Memory B cell (primary cell): ENCODE results near the gene HNRNPC.
"Not testable (repeated sequence)": the region's sequence is repeated elsewhere in the genome, so short reads cannot be mapped to it uniquely, and the experiment has no call there.

Source experiments
- ATAC-seq: fragments of 150-1000 bp; cut with Tn5 transposase; 2 replicates; pipeline ENCODE4 v1.10.0; 2021; ENCODE audit warnings: low read depth, mild to moderate bottlenecking, moderate library complexity
- DNase-seq, 2 donors: peaks; one replicate each; pipeline ENCODE4 v3.0.0; 2022; ENCODE audit warnings: low spot score in 2 of 2
- H3K27ac Mint-ChIP-seq: one replicate; pipeline ENCODE4 v1.8.0; 2022; ENCODE audit warnings: mild to moderate bottlenecking, moderate library complexity, mixed read lengths
- H3K27me3 Mint-ChIP-seq: one replicate; pipeline ENCODE4 v1.8.0; 2022; ENCODE audit warnings: mixed read lengths
- H3K36me3 Mint-ChIP-seq: one replicate; pipeline ENCODE4 v1.8.0; 2022; ENCODE audit warnings: mild to moderate bottlenecking, mixed read lengths
- H3K4me1 Mint-ChIP-seq: one replicate; pipeline ENCODE4 v1.8.0; 2022; ENCODE audit warnings: mixed read lengths
- H3K4me3 Mint-ChIP-seq: one replicate; pipeline ENCODE4 v1.8.0; 2022; ENCODE audit warnings: mild to moderate bottlenecking, moderate library complexity, mixed read lengths
- H3K9me3 Mint-ChIP-seq: one replicate; pipeline ENCODE4 v1.8.0; 2022; ENCODE audit warnings: mixed read lengths

Gene HNRNPC

GRCh38 chr14:21269252-21270046 lies at the start of gene HNRNPC:
Gene HNRNPC (minus strand): TSS chr14:21269442. CDS start chr14:21234193, 35,249 bp downstream.
- peak within 1 kb of the TSS; percentile 98 for H3K4me3 Mint-ChIP-seq
- no peaks in the 10 kb centered on the region for H3K27me3 Mint-ChIP-seq
- ATAC-seq (peak; percentile 82), DNase-seq (peak; percentile 99 to 100)
- H3K27ac Mint-ChIP-seq: peak within 1 kb of the TSS; percentile 97
- H3K36me3 Mint-ChIP-seq: peaks cover 9% of the 10 kb centered on the region
- no peaks in the 10 kb centered on the region for H3K9me3 Mint-ChIP-seq
- H3K4me1 Mint-ChIP-seq: peaks cover 14% of the 10 kb centered on the region

DNA sequence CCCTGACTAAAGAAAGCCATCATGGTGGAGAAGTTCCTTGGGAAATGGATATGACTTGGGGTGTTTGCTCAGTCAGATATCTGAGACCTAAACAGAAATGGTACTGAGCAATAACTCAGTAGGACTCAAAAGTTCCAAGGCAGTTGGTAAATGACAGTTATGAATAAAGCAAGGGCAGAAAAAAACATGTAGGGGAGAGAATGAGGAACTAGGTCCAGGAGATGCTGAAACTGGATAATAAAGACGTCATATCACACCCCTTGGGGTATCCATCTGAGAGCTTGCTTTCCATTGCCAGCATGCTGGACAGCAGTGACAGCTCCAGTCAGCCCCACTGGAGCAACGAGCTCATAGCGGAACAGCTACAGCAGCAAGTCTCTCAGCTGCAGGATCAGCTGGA lies 48.2 kb upstream of the HNRNPC start:
- DNase-seq: no peak
- Mint-ChIP-seq H3K4me3 (no peak overlapping the region), H3K27me3 (peaks cover 3% of the 10 kb centered on the region), H3K36me3 (no peaks in the 10 kb centered on the region), H3K9me3 (no peaks in the 10 kb centered on the region), H3K27ac (no peak overlapping the region), H3K4me1 (peaks cover 14% of the 10 kb centered on the region)
- peak; percentile 73 for ATAC-seq

- Mint-ChIP-seq H3K9me3 (no peaks in the 10 kb centered on the region), H3K36me3 (no peaks in the 10 kb centered on the region), H3K4me1 (peaks cover 13% of the 10 kb centered on the region), H3K4me3 (no peak overlapping the region), H3K27ac (no peak overlapping the region), H3K27me3 (no peaks in the 10 kb centered on the region)
- ATAC-seq: no peak
- no peak for DNase-seq
Measured at GRCh38 chr14:21313512-21313911, 44.3 kb upstream of the HNRNPC start.

- Mint-ChIP-seq H3K36me3 (no peaks in the 10 kb centered on the region), H3K4me3 (no peak overlapping the region), H3K9me3 (no peaks in the 10 kb centered on the region), H3K27me3 (no peaks in the 10 kb centered on the region), H3K4me1 (peaks cover 18% of the 10 kb centered on the region), H3K27ac (no peak overlapping the region)
- DNase-seq: no peak
- ATAC-seq: no peak
Measured at GRCh38 chr14:21311614-21312013, 42.4 kb upstream of the HNRNPC start.

GRCh38 chr14:21309956-21310355 lies 40.7 kb upstream of the HNRNPC start:
- no peak overlapping the region for H3K4me3 Mint-ChIP-seq
- H3K36me3 Mint-ChIP-seq: no peaks in the 10 kb centered on the region
- H3K9me3 Mint-ChIP-seq: no peaks in the 10 kb centered on the region
- peaks cover 18% of the 10 kb centered on the region for H3K4me1 Mint-ChIP-seq
- DNase-seq: no peak
- no peak for ATAC-seq
- no peak overlapping the region for H3K27ac Mint-ChIP-seq
- no peaks in the 10 kb centered on the region for H3K27me3 Mint-ChIP-seq

- Mint-ChIP-seq H3K4me1 (peaks cover 18% of the 10 kb centered on the region), H3K9me3 (no peaks in the 10 kb centered on the region), H3K27me3 (no peaks in the 10 kb centered on the region), H3K4me3 (peak overlapping the region; percentile 90), H3K27ac (peak overlapping the region; percentile 91), H3K36me3 (no peaks in the 10 kb centered on the region)
- DNase-seq (no peak), ATAC-seq (no peak)
Measured at GRCh38 chr14:21309238-21309636, 40.0 kb upstream of the HNRNPC start.

- DNase-seq: peak; percentile 55 to 79
Measured at GRCh38 chr14:21308479-21309237, 39.4 kb upstream of the HNRNPC start.

GRCh38 chr14:21308132-21308478 lies 38.9 kb upstream of the HNRNPC start:
- H3K27me3 Mint-ChIP-seq: no peaks in the 10 kb centered on the region
- peak overlapping the region; percentile 90 for H3K4me3 Mint-ChIP-seq
- ATAC-seq (no peak), DNase-seq (no peak)
- H3K4me1 Mint-ChIP-seq: peaks cover 18% of the 10 kb centered on the region
- no peaks in the 10 kb centered on the region for H3K9me3 Mint-ChIP-seq
- no peaks in the 10 kb centered on the region for H3K36me3 Mint-ChIP-seq
- H3K27ac Mint-ChIP-seq: peak overlapping the region; percentile 91

More at GRCh38 chr14:21308479-21309237, 39.4 kb upstream of the HNRNPC start:
- peak overlapping the region; percentile 90 for H3K4me3 Mint-ChIP-seq
- no peaks in the 10 kb centered on the region for H3K27me3 Mint-ChIP-seq
- H3K9me3 Mint-ChIP-seq: no peaks in the 10 kb centered on the region
- H3K4me1 Mint-ChIP-seq: peaks cover 18% of the 10 kb centered on the region
- H3K27ac Mint-ChIP-seq: peak overlapping the region; percentile 91
- no peaks in the 10 kb centered on the region for H3K36me3 Mint-ChIP-seq
- peak; percentile 84 for ATAC-seq

DNA sequence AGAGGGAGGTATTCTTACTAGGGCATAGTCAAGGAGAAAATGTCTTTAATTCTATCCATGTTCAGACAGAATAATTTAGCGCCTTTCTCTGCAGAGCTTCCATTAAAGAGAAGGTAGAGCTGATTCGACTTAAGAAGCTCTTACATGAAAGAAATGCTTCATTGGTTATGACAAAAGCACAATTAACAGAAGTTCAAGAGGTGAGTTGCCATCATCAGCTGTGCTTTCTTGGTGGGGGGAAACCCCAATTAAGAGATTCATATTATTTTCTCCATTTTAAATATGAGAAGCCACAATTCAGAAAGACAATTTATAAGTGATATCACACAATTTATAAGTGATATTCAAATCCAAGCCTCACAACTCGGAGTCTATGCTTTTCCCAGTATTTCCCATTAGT lies 38.4 kb upstream of the HNRNPC start:
- Mint-ChIP-seq H3K27ac (peak overlapping the region; percentile 91), H3K27me3 (no peaks in the 10 kb centered on the region)
- DNase-seq: peak in 1 of 2 donors; percentile 37

DNA sequence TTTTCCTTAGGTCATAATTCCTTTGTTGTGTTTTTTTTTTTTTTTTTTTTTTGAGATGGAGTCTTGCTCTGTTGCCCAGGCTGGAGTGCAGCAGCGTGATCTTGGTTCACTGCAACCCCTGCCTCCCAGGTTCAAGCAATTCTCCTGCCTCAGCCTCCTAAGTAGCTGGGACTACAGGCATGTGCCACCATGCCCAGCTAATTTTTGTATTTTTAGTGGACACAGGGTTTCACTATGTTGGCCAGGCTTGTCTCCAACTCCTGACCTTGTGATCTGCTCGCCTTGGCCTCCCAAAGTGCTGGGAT lies 33.5 kb upstream of the HNRNPC start:
- H3K4me3 Mint-ChIP-seq, DNase-seq, H3K27me3 Mint-ChIP-seq, ATAC-seq, H3K36me3 Mint-ChIP-seq, H3K27ac Mint-ChIP-seq, H3K9me3 Mint-ChIP-seq: not testable (repeated sequence)
- H3K4me1 Mint-ChIP-seq: peaks cover 17% of the 10 kb centered on the region

More for the DNA sequence above, 38.4 kb upstream of the HNRNPC start:
- H3K4me3 Mint-ChIP-seq: peak overlapping the region; percentile 90
- H3K36me3 Mint-ChIP-seq: no peaks in the 10 kb centered on the region
- H3K9me3 Mint-ChIP-seq: no peaks in the 10 kb centered on the region
- peak; percentile 59 for ATAC-seq
- peaks cover 18% of the 10 kb centered on the region for H3K4me1 Mint-ChIP-seq

DNA sequence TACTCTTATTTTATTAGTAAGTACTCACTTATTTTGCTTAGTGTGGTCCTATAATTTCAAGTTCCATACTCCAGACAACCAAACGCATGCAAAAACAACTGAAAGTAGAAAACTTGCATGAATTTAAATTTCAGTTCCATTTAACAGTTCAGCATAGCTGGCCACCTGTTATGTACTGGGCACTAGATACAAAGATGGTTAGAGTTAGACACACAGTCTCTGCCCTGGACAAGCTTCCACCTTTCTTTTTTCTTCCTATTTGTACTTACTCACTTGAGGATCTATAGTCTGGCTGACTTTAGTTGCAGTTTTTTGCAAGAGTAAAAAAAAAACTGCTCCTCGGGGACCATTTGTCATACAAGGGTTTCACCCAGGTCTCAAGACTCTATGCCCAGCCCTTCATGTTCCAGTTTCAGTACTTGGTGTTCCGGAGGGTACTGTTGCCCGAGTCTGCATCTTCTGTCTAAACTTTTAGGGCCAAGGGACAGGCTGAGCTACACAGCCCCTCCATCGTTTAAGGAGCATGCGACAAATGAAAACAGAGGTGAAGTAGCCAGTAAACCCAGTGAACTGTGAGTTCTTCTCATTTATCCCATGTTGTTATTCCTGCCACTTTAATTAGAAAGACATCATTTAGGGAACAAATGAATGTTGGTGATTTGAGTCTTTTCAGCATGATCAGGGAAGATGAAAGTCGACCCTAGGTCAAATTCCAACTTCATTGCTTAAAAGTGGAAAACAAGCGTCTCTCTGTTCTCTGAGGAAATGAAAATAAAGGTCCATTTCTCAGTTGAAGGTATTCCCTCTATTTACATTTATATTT lies 33.0 kb upstream of the HNRNPC start:
- Mint-ChIP-seq H3K36me3 (peaks cover 2% of the 10 kb centered on the region), H3K27ac (no peak overlapping the region), H3K9me3 (no peaks in the 10 kb centered on the region), H3K4me3 (no peak overlapping the region), H3K4me1 (peaks cover 14% of the 10 kb centered on the region), H3K27me3 (peaks cover 2% of the 10 kb centered on the region)
- DNase-seq (no peak), ATAC-seq (no peak)

DNA sequence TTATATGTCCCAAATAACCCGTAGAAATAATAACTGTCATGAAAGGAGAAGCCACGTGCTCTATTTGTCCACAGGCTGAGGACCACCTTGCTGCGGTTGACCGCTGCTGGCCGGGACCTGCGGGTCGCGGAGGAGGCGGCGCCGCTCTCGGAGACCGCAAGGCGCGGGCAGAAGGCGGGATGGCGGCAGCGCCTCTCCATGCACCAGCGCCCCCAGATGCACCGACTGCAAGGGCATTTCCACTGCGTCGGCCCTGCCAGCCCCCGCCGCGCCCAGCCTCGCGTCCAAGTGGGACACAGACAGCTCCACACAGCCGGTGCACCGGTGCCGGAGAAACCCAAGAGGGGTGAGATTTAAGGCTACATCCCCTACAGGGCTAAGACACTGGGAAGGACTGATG lies 31.6 kb upstream of the HNRNPC start:
- DNase-seq: peak; percentile 25 to 41
- H3K27ac Mint-ChIP-seq: no peak overlapping the region
- peak; percentile 89 for ATAC-seq

DNA sequence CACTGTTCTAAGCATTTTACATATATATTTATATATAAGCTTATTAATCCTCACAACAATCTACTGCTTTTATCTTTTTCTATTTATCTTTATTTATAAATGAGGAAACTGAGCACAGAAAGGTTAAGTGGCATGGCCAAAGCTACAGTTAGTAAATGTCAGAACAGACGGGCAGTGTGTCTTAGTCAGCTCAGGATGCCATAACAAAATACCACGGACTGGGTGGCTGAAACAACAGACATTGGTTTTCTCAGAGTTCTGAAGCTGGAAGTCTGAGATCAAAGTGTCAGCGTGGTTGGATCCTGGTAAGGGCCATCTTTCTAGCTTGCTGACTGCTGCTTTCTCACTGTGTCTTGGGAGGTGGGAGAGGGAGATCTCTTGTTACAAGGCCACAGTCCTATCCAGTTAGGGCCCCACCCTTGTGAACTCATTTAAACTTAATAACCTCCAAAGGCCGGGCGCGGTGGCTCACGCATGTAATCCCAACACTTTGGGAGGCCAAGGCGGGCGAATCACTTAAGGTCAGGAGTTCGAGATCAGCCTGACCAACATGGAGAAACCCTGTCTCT lies 30.4 kb upstream of the HNRNPC start:
- peaks cover 14% of the 10 kb centered on the region for H3K4me1 Mint-ChIP-seq
- H3K4me3 Mint-ChIP-seq: no peak overlapping the region
- H3K27ac Mint-ChIP-seq: no peak overlapping the region
- H3K27me3 Mint-ChIP-seq: peaks cover 2% of the 10 kb centered on the region
- ATAC-seq: no peak
- no peak for DNase-seq
- H3K9me3 Mint-ChIP-seq: no peaks in the 10 kb centered on the region
- H3K36me3 Mint-ChIP-seq: peaks cover 2% of the 10 kb centered on the region

More for the DNA sequence above, 31.6 kb upstream of the HNRNPC start:
- Mint-ChIP-seq H3K36me3 (peaks cover 2% of the 10 kb centered on the region), H3K4me3 (peak overlapping the region; percentile 78), H3K27me3 (peaks cover 2% of the 10 kb centered on the region), H3K9me3 (no peaks in the 10 kb centered on the region), H3K4me1 (peaks cover 14% of the 10 kb centered on the region)
